Central memory CD4-positive, alpha-beta T cell (primary cell): ENCODE data around the gene SLC24A4.

Experiments
- DNase-seq: peaks from one replicate; pipeline ENCODE4 v3.0.0; 2022

The SLC24A4 gene

DNA sequence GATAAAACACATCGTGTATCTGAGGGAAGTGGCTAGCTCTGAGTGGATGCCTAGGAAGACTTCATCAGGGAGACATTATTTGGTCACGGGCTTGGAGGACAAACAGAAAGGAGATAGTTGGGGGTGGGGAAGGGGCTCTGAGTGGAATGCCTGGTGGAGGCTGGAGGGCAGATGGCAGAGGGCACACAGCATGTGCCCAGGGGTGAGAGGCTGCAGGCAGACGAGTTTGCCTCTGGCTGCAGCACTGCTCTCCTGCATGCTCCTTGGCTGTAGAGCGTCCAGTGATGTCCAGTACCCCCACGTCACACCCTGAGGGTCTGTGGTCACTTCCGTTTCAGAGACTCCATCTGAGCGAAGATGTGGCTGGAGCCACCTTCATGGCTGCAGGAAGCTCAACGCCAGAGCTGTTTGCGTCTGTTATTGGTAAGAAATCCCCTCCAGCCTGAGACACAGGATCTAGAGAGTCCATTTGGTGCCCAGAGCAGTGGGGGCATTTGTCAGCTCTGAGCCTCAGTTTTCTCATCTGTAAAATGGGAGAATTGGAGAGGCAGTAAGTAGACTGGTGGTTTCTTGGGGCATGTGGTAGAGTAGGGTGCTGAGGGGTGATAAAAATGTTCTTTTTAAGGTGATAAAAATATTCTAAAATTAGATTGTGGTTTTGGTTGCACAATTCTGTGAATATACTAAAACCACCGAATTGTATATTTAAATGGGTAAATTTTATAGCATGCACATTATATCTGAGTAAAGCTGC lies 119.0 kb downstream of the SLC24A4 start:
- DNase-seq, result no peak

GRCh38 chr14:92443167-92443566 lies 120.2 kb downstream of the SLC24A4 start:
- no peak for DNase-seq

- no peak for DNase-seq
These were observed 120.8 kb downstream of the SLC24A4 start for GRCh38 chr14:92443741-92444140.

- no peak for DNase-seq
These were observed 123.8 kb downstream of the SLC24A4 start for GRCh38 chr14:92446771-92447170.

GRCh38 chr14:92447416-92448197 lies 124.6 kb downstream of the SLC24A4 start:
- no peak for DNase-seq

DNA sequence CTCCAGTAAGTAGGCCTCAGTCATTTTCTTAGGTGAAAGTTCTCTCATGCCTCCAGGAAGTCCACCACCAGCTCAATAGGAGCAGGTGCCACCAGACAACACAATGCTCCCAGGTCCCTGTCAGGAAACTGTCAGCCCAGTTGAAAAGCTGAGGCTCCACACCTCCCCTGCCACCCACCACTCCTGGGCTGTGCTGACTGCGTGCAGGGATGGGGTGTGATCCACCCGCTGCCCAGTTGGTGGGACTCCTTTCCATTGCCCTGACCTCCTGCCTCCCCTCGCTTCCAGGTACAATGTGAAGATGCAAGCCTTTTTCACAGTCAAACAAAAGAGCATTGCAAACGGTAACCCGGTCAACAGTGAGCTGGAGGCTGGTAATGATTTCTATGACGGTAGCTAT lies 125.8 kb downstream of the SLC24A4 start:
- no peak for DNase-seq

GRCh38 chr14:92449404-92450181 lies 126.6 kb downstream of the SLC24A4 start:
- no peak for DNase-seq

GRCh38 chr14:92450351-92451070 lies 127.5 kb downstream of the SLC24A4 start:
- no peak for DNase-seq

- no peak for DNase-seq
These were observed 128.3 kb downstream of the SLC24A4 start for GRCh38 chr14:92451245-92451644.

DNA sequence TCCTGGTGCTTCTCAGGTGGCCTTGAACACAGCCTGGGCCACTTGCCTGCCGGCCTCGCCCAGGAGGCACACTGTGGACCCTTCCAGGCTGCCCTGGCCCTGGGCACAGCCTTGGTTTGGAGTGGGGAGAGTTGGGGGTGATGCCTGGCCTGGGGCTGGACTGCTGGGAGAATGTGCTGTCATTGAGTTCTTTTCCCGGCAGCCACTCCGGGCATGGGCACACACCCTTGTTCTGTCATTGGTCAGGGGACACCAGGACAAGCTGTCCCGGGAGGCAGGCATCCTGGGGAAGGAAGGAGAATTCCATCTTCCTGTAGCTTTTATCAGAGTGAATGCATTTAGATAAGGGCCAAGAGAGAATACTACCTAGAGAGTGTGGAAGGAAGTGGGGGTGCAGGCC lies 128.8 kb downstream of the SLC24A4 start:
- no peak for DNase-seq

GRCh38 chr14:92452471-92452870 lies 129.5 kb downstream of the SLC24A4 start:
- no peak for DNase-seq

DNA sequence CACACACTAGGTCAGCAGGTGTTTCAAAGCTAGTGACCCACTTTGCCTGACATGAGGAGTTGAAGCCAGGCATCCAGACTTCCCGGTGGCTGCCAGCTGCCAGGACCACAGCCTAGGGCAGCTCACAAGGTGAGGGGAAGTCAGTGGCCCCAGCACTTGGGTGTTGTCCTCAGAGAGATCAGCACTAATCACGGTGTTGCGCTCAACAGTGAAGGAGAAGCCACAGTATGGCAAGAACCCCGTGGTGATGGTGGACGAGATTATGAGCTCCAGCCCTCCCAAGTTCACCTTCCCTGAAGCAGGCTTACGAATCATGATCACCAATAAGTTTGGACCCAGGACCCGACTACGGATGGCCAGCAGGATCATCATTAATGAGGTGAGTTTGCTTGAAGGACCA lies 130.7 kb downstream of the SLC24A4 start:
- no peak for DNase-seq

DNA sequence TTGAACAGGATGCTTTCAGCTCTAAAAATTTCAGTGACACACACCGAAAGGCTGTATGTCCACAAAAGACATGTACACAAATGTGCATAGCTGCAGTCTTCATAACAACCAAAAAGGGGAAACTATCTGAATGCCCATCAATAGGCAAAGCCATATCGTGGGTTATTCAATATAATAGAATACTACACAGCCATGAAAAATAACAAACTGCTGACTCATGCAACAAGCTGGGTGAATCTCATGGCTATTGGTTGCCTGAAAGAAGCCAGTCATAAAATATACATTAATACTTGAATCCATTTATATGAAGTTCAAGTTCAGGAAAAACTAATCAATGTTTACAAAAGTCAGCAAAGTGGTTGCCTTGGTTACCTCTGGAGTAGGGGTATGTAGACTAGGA lies 132.3 kb downstream of the SLC24A4 start:
- no peak for DNase-seq

GRCh38 chr14:92456215-92457015 lies 133.4 kb downstream of the SLC24A4 start:
- no peak for DNase-seq

- DNase-seq, result no peak
These were observed 134.1 kb downstream of the SLC24A4 start for GRCh38 chr14:92457016-92457565.

DNA sequence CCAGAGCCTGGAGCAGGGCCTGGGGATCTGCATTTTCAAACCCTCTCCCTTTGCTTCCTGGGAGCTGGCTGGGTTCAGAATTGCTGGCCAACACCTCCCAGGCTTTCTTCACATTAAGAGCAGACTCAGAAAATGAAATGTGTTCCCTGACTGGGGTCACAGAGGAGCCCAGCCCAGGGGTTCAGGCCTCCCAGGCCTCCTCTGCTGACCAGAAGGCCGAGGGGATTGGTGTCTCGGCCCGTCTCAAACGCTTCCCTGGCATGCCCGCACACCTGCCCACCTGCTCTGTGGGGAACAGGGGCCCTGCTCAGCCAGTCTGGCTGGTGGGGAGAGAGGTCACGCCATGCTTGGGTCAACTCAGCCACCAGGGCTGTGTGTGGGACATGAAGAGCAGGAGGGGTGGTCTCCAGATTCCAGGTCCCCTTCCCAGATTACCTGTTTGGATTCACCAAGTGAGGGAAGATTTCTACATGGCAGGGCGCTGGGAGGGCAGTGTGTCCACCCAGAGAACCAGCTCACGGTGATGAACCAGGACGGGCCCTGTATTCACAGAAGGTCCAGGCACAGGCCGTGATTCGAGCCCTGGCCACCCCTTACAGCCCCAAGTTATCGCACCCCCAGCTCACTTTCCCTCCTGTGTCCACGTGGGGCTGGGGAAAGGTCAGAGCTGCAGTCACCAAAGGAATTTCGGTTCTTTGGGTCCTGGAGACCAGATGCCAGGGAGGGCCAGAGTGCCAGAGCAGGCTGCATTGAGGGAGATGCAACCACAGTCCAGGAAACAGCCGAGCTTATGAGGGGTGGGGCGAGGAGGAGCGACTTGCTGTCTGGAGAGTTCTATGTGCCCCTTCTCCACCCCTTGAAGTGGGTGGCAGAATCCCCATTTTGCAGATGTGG lies 135.4 kb downstream of the SLC24A4 start:
- DNase-seq, result no peak

GRCh38 chr14:92459030-92459949 lies 136.3 kb downstream of the SLC24A4 start:
- no peak for DNase-seq

DNA sequence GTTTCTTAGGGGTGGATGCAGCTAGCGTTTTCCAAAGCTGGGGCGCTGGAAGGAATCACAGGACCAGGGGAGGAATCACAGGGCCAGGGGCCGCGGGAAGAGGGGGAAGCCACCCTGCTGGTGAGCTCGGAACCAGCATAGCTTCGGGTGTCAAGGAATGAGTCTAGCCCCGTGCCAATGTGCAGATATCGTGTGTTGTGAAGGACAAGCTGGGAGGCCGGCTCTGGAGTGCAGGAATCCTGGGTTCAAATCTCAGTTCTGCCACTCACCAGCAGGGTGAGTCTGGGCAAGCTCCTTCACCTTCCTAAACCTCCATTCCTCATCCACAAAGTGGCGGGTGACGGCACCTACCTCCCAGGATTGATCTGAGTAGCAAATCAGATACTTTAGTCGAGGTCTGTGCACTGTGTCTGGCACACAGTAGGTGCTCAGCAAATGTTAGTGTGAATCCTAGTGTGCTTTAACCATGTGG lies 137.0 kb downstream of the SLC24A4 start:
- DNase-seq, result no peak

- no peak for DNase-seq
These were observed 137.6 kb downstream of the SLC24A4 start for GRCh38 chr14:92460541-92460915.
